Cardiac fibroblast (primary cell): ENCODE results near the gene SETX.

Experiments
- DNase-seq, 2 donors: peaks; one replicate each; pipeline versions ENCODE4 v3.0.0 to v3.0.0-alpha.2; 2010; ENCODE audit warnings: low read depth in 2 of 2
- H3K4me3 ChIP-seq, 2 donors: replicated peaks in 1 of 2; 1 replicate in 1 of 2; 2 replicates in 1 of 2; pipeline ENCODE4 v1.5.1; 2011; ENCODE audit warnings: low read depth in 2 of 2, low read length in 2 of 2, mild to moderate bottlenecking in 2 of 2, moderate library complexity in 1 of 2
- CTCF ChIP-seq: IDR thresholded peaks from one replicate; pipeline ENCODE4 v1.5.1; 2011; ENCODE audit warnings: low read depth, mild to moderate bottlenecking, low read length, inconsistent platforms

SETX gene

GRCh38 chr9:132224645-132225044, 130.1 kb downstream of the SETX start:
- H3K4me3 ChIP-seq: no peak overlapping the region
- TF ChIP-seq CTCF: no peak
- DNase-seq: no peak

DNA sequence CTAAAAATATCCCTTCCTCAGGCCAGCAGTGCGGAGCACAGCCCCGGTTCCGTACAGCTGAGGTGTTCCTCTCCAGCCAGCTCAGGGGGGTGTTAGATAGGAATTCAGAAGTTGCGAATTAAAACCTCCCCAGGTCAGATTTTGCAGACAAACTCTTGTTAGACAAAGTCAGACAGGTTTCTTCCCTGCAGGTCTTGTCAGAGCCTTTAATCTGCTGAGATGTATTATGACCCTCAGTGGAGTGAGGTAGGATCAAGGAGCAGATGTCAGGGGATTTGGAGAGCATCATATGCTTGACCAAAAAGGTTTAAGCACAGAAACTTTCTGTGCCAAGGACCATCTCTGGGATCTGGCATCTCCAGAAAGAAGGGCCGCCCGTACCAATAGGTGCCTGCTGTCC, 132.8 kb downstream of the SETX start:
- no peak overlapping the region for H3K4me3 ChIP-seq
- no peak for TF ChIP-seq CTCF
- no peak for DNase-seq

- TF ChIP-seq CTCF: no peak
- H3K4me3 ChIP-seq: no peak overlapping the region
- DNase-seq: no peak
Measured at GRCh38 chr9:132218208-132218607, 136.6 kb downstream of the SETX start.

GRCh38 chr9:132216861-132217619, 137.7 kb downstream of the SETX start:
- no peak overlapping the region for H3K4me3 ChIP-seq
- TF ChIP-seq CTCF: no peak
- no peak for DNase-seq

DNA sequence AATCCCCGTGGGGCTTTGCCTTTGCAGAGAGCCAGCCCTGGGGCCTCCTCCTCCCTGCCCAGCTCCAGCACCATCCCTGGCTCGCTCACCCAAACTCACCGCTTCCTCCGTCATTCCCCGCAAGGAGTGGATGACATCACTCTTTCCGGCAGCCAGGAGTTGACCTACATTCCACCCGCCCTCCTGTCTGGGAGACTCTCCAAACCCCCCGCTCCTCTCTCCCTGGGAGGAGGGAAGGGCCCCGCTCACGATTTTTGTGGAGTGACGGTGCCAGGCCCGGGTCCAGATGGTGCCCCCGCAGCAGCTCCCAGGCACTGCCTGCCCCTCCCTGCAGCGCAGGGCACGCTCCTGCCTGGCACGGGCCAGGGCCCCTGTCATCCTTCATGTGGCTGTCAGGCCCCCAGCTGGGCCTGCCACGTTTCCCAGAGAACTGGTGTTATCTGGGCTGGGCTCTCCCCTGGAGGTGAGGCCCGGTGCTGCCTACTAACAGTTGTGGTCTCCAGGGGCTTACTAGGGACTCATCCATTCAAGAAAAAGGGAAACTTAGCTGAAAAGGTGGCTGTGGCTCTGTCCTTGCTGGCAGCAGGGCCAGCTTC, 140.7 kb downstream of the SETX start:
- TF ChIP-seq CTCF: no peak
- peak; percentile 86 for DNase-seq
- H3K4me3 ChIP-seq: no peak overlapping the region

DNA sequence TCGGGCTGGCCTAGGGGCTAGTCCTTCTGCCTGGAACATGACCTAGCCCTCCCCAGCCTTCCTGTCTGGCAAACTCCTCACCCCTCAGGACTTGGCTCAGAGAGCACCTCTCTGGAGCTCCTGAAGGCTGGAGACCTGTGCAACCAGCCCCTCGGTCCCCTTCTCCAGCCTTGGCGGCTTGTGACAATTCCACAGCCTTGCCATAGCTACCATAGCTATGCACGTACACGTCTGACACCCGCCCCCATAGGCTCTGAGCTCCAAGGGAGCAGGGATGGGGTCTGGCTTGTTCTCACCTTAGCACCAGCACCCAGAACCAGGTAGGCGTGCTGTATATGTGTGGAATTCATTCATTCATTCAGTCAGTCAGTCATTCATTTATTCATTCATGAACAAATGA, 143.2 kb downstream of the SETX start:
- DNase-seq: no peak
- no peak overlapping the region for H3K4me3 ChIP-seq
- TF ChIP-seq CTCF: no peak
